Raji (cell line): ENCODE measurements around the gene COBLL1.

Experiments
- POLR2A ChIP-seq: IDR thresholded peaks from 2 replicates; pipeline ENCODE4 v1.6.1; 2011; ENCODE audit warnings: low read depth, low read length, control low read depth; ENCODE audit not compliant: insufficient read depth

COBLL1 gene

DNA sequence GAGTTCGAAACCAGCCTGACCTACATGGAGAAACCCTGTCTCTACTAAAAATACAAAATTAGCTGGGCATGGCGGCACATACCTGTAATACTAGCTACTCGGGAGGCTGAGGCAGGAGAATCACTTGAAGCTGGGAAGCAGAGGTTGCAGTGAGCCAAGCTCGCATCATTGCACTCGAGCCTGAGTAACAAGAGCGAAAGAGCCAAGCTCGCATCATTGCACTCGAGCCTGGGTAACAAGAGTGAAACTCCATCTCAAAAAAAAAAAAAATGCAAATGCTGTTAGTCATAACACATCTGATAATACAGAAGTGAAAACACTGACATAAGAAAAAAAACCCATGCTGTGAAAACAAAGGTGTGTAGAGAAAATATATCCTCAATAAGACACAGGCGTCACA lies 80.4 kb downstream of the COBLL1 start:
- peak; percentile 55 for TF ChIP-seq POLR2A

DNA sequence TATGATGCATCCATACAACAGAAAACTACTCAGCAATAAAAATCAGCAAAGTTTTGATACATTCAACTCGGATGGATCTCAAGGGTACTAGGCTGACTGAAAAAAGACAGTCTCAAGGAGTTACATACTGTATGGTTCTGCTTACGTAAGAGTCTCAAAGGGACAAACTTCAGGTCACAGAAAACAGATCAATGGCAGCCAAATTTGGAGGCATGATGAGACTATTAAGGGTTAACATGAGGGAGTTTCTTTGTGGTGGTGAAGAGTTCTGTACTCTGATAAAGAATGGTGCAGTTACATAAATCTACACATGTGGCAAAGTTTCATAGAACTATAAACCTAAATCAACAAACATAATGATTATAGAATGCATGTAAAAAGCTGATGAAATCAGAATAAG lies 81.4 kb downstream of the COBLL1 start:
- 0 out of 2 replicates have a peak, but pooled peaks have one; percentile 27 for TF ChIP-seq POLR2A

DNA sequence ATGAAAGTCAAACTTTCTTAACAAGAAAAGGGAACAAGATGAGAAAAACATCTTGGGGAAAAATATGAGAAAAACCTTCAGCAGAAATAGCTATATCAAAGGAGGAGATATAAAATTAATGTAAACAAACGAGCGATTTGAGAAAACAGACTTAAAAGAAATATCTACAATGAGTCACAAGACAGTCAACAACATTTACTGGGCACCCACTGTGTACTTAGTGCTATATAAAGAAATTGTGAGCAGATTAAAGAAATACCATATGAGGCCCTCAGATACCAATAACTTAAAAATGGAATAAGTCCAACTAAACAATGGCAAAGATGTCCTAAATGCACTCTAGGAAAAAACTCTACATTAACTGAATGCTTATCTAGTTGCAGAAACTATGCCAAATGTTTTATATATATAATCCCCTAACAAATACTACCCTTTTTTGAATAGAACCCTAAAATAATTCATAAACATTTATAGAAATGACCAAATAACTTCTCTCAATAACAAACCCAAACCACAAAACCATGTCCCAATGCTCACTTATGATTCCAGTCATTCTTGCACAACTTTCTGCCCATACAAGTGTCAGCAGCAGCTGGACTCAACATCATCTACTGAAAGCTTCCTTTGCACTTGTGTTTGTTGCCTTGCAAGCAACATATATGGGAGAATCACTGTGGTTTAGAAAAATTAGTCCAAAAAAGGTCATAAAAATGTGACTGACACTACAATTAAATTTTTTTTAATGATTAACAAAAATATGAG lies 83.5 kb downstream of the COBLL1 start:
- TF ChIP-seq POLR2A: no peak

DNA sequence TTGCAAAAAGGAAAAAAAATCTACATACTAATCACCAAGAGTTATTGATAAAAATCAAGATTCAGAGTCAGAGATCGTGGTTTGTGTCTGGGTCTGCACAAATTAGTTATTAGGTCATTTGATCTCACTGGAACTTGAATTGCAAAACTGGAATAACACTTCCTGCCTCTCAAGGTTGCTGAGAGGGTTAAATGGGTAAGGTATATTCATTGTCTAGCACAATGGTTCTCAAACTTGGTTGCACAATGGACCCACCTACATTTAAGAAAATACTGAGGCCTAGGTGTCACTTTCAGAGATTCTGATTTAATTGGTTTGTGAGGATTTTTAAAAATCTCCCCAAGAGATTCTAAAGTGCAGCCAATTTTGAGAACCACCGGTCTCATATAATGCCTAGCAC lies 84.8 kb downstream of the COBLL1 start:
- TF ChIP-seq POLR2A: no peak

DNA sequence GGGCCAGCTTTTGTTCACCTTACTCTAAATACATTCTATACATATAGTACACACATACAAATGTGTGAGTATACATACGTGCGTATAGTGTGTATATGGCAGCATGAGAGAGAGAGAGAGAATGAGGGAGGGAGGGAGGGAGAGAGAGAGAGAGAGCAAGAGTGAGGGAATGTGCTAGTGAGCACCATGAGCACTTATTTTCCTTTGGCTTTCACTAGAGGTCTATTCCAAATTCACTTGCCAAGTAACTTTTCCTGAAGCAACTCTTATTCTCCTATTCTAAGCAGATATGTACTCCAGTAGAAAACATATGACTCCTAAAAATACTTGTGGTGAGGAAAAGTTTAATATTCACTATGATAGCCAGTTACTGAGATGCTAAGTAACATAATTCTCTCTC lies 85.7 kb downstream of the COBLL1 start:
- TF ChIP-seq POLR2A: no peak

DNA sequence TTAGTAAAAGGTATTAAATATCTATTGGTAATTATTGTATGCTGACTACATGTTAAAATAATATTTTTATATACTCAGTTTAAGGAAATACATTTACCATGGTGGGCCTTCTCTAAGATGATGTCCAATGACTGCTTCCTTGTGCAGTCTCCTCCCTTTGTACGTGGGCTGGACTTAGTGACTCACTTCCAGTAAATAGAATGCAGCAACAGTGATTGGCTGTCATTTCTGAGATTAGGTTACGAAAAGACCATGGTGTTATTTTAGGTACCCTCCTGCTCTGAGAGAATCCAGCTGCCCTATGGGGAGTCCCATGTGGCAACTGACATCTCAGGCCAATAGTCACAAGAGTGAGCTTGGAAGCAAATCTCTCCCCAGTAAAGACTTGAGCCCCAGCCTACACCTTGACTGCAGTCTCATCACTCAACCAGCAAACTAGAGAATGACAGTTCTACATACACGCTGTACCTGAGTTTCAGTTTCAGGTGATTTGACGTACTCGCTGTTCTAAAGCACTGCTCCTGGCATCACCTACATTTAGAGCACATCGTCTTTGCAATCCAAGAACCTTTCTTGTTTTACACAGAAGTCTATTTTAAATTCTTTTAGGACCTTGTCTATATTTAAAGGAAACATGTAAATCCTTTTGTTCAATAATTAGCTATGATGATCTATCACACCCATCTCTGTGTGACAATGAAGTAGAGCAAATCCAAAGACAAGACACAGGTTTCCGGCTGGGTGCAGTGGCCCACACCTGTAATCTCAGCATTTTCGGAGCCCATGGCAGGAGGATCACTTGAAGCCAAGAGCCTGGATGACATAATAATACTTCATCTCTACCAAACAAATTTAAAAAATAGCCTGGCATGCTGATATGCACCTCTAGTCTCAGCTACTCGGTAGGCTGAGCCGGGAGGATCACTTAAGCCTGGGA lies 87.2 kb downstream of the COBLL1 start:
- peak; percentile 45 for TF ChIP-seq POLR2A

DNA sequence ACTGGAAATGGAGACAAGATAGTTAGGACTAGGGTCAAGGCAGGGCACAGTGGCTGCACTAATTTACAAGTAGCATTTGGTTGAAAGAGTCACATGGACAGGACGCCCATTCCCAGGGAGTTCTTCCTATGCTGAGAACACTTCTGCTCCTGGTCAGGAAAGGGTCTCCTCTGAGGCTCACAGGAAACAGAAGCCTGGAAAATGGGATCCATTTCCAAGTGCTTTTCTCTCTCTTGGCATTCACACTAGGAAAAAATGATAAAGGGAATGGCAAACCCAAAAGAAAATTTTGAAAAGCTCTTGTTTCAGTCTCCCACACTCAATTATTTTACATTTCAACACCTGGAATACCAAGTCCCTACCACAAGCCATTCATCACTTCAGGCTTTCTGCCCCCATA lies 88.7 kb downstream of the COBLL1 start:
- TF ChIP-seq POLR2A: no peak

DNA sequence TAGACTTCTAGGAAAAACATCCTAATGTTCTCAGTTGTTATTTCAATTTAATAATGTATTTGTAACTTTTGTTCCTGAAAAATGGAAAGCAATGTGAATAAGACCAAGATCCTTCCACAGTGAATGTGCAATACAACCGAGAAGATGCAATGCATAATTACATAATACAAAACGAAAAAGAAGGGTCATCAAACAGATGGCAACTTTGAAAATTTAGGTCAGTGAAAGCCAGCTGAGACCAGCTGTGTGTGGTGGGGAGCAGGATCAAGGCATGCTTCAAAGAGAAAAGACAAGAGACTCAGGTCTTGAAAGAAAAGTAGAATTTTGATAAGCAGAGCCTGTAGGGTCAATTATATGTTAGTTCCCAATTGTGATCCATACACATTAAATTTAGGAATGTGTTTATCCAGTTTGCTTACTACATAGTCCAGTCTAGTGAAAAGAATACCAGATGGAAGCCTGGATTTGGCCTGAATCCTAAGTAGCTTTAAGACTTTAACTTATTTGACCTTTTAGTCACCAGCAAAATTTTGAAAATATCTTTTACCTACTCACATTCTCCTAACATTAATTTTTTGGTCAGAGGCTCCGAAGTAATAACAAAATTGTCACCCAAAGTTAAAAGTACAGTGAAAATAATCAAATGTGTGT lies 93.7 kb downstream of the COBLL1 start:
- no peak for TF ChIP-seq POLR2A

DNA sequence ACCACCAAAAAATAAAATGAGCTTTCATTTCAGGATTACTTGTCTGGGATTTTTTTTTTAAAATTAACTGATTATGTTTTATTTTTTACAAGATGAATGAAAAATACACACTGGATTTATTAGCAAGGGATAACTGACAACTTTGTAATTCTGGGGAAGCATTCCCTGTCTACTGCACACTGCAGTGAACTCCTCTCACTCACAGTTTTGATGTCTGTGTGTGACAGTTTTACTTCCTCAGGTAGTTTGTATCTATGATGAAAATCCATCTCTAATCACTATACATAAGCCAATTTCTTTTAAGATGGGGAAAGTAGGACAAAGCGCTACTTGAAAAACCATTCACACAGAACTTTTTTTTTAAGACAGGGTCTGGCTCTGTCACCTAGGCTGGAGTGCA lies 94.5 kb downstream of the COBLL1 start:
- no peak for TF ChIP-seq POLR2A

DNA sequence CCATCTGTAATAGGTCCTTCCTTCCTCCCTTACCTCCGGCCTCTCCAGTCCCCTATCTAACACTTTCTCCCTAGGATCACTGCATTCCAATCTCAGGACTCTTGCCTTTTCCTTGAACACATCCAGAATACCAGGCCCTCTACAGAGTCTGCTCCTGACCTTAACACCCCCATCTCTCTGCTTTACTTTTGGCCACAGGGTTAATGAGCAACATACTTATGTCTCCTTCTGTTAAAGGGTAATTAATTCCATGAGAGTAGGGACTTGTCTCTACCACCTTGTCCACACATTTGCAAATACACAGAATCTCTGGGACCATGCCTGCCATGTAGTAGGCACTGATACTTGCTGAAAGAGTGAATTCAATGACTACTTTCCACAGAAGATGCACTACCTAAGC lies 94.9 kb downstream of the COBLL1 start:
- TF ChIP-seq POLR2A: no peak

DNA sequence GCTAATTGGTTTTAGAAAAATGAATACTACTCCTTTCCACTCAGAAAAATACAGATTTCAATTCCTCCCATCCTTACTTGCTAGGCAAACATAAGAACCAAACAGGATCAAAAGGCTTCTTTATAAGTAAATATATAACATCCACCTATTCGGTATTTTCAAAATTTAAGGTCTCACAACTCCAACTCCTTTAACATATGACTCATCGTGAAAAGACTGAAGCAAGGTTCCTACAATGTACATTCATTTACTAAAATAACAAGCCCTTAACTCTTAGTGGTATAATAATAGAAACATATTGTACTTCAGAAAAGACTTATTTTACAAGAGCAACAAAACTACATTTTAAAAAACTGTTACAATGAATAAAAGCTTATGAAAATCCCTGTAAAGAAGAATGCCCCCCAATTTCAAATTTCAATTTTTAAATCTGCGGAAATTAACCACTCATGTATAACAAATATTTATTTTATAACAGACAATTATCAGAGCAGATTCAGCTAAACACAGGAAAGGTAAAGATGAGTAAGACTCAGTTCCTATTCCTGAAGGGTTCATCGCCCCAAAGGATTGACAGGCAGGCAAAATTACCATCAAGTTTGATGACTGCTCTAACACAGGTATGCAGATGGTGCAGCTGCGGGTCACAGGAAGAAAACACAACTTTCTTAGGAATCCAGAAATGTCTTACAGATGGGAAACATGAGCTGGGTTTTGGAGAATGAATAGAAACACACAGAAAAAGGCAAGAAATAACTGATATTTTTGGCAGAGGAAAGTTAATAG lies 96.4 kb downstream of the COBLL1 start:
- no peak for TF ChIP-seq POLR2A

DNA sequence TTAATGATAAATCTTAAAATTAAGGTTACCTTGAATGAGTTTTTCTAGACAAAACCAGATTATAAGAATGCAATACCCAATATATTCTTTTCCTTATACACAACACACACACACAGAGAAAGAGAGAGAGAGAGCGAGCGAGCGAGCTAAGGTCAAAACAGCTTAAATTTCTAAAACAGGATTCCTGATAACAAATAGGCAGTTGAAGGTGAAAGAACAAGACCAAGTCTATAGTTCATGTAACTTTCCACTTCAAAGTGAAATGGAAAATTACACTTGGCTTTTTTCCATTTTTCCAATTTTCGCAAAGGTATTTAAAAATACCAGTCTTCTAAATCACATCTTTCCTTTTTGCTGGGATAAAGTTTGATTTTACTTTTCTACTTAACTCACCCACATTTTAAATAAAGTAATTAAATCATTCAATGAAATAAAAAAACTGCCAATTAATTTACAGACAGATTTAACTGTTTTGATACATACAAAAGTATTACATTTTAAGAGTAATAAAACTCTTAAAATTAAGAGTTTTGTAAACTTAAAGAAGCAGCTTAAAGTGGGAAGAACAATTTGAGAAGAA lies 98.8 kb downstream of the COBLL1 start:
- TF ChIP-seq POLR2A: no peak

DNA sequence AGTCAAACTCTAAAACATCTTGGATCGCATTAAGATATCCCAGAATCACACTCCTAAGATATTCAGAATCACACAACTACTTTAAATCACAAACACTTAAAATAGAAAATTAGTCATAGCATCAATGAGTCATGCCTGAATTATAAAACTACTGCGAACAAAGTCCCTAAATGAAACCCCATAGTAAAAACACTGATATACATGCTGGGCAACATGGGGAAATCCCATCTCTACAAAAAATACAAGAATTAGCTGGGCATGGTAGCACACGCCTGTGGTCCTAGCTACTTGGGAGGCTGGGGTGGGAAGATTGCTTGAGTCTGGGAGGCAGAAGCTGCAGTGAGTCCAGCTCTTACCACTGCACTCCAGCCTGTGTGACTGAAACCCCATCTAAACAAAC lies 101.7 kb downstream of the COBLL1 start:
- no peak for TF ChIP-seq POLR2A

DNA sequence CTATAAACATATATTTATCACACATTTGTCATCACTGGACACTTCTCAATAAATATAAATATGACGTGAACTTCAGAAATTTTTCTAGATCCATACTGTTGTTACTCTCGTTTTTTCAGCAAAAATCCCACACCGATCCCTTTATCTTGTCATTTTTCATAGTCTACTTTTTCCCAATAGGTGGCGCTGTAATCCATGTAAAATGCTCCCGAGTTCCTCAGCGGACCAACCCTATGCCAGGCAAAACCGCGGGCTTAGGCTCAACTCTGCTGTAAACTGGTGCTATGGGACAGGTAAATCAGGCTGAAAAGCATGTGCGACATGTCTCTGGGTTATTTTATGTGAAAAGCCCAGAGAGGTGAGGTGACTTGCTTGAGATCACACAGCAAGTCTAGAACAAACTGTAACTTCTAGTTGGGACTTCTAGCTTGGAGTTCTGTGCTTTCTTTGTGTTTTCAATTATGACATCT lies 104.0 kb downstream of the COBLL1 start:
- no peak for TF ChIP-seq POLR2A
